ENCODE measurements around the gene PCSK7.

- TF ChIP-seq CTCF (IDR thresholded peaks at IDR 0.05), result no peak
- no peak for TF ChIP-seq POLR2A (IDR thresholded peaks at IDR 0.05)
These were observed 28.8 kb downstream of the PCSK7 start for GRCh38 chr11:117203069-117203407.
